DOHH2 (cell line): ENCODE results near the gene ZNF608.

Experiments
- H3F3A ChIP-seq: fragments of 200-600 bp; sonication (generic), shearing (Covaris generic); 2 replicates; pipeline ENCODE4 v1.6.0; 2016; ENCODE audit warnings: antibody characterized with exemption, mild to moderate bottlenecking; ENCODE audit not compliant: control insufficient read depth, insufficient read depth
- H3K27ac ChIP-seq: fragments of 200-600 bp; sonication (generic); 2 replicates; pipeline ENCODE4 v1.5.1; 2014; ENCODE audit warnings: low read depth, mild to moderate bottlenecking, low read length, moderate library complexity
- H3K27me3 ChIP-seq: fragments of 200-600 bp; sonication (generic); 2 replicates; pipeline ENCODE4 v1.6.1; 2014; ENCODE audit warnings: mild to moderate bottlenecking, low read length, mixed read lengths; ENCODE audit not compliant: control insufficient read depth
- H3K36me3 ChIP-seq: fragments of 200-600 bp; sonication (generic); 2 replicates; pipeline ENCODE4 v1.6.1; 2014; ENCODE audit warnings: mild to moderate bottlenecking, low read length, moderate library complexity, mixed read lengths; ENCODE audit not compliant: control insufficient read depth
- H3K4me1 ChIP-seq: fragments of 200-600 bp; sonication (generic); 2 replicates; pipeline ENCODE4 v1.6.1; 2014; ENCODE audit warnings: mild to moderate bottlenecking, low read length, mixed read lengths; ENCODE audit not compliant: control insufficient read depth
- H3K4me2 ChIP-seq: fragments of 200-600 bp; sonication (generic); 2 replicates; pipeline ENCODE4 v1.6.0; 2014; ENCODE audit warnings: mild to moderate bottlenecking, low read length, moderate library complexity
- H3K4me3 ChIP-seq: fragments of 200-600 bp; sonication (generic); 2 replicates; pipeline ENCODE4 v1.5.1; 2014; ENCODE audit warnings: mild to moderate bottlenecking, low read length, mixed read lengths
- H3K79me2 ChIP-seq: fragments of 200-600 bp; sonication (generic); 2 replicates; pipeline ENCODE4 v1.6.1; 2014; ENCODE audit warnings: mild to moderate bottlenecking, low read length, mixed read lengths; ENCODE audit not compliant: control insufficient read depth
- H3K9me2 ChIP-seq: fragments of 200-600 bp; sonication (generic); replicated peaks from 2 replicates; pipeline ENCODE4 v1.6.1; 2014; ENCODE audit warnings: mild to moderate bottlenecking, low read length, mixed read lengths; ENCODE audit not compliant: control insufficient read depth
- H3K9me3 ChIP-seq: fragments of 200-600 bp; sonication (generic); 2 replicates; pipeline ENCODE4 v1.6.1; 2014; ENCODE audit warnings: antibody characterized with exemption, low read length, mixed read lengths; ENCODE audit not compliant: control insufficient read depth, insufficient read depth
- H4K20me1 ChIP-seq: fragments of 200-600 bp; sonication (generic); 2 replicates; pipeline ENCODE4 v1.6.0; 2014; ENCODE audit warnings: low read depth, mild to moderate bottlenecking, antibody characterized with exemption, low read length, moderate library complexity; ENCODE audit not compliant: control insufficient read depth, insufficient read depth
- EZH2phosphoT487 ChIP-seq: fragments of 200-600 bp; sonication (generic); IDR thresholded peaks from 2 replicates; pipeline ENCODE4 v1.6.1; 2017; ENCODE audit warnings: borderline replicate concordance, mild to moderate bottlenecking, antibody characterized with exemption, low read length, moderate library complexity, mixed read lengths
- TF ChIP-seq, protein P1 (sequence below): fragments of 200-600 bp; sonication (generic); IDR thresholded peaks from one replicate; pipeline ENCODE4 v1.5.1; 2014; ENCODE audit warnings: antibody characterized with exemption, mild to moderate bottlenecking, low read depth, low read length; ENCODE audit not compliant: poor library complexity, severe bottlenecking

ZNF608 gene

DNA sequence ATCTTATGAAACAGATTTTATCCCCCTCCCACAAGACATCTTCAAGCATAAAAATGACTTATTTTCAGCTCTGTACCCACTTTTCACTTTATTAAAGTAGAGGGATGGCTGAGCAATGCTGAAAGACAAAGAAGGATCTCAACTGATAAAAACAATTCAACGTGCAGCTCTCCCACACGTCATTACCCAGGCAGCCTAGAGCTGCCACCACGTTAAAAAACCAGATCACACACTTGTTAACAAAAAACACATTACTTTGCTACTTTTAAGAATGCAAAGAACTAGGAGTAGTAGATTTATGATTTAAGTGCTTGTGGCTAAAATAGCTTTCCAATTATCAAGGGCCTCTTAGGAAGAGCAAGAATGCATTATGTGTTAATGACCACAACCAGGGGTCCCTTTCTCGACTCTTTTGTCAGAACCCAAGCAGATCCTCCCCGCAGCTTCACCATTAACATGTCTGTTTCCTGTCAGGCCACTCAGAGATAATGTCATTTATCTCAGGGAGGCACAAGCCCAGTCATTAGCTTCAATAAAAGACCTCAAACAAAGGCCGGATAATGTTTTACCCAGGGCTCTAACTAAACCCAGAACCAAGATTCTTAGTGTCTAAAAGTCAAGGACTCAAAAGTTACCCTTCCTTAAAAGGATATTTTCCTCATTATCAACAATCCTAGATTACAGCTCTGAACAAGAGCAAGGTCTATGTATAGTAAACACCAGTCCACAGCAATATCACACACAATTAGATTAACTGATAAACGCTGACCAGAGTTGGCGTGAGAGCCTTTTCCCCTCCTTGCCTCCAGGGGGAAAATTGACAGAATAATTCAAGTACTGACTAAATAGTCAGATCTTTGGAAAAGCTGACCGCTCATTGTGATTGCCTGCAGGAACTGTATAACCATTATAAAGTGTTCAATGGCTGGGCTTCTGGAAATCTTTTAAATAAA is 7.5 kb downstream of the ZNF608 start:
- Histone ChIP-seq H3K27me3 (no peaks in the 10 kb centered on the region), H3K4me2 (peak overlapping the region; percentile 75), H3K79me2 (peaks cover 95% of the 10 kb centered on the region), H3F3A (peaks cover 40% of the 10 kb centered on the region), H3K9me2 (no peaks in the 10 kb centered on the region), H3K36me3 (peaks cover 9% of the 10 kb centered on the region; the same call in 1 of the 2 replicates), H3K4me1 (peaks cover 98% of the 10 kb centered on the region), H3K27ac (peak overlapping the region; percentile 98), H4K20me1 (no peaks in the 10 kb centered on the region), H3K4me3 (peak overlapping the region; percentile 77), H3K9me3 (no peaks in the 10 kb centered on the region)
- TF ChIP-seq, protein P1, sequence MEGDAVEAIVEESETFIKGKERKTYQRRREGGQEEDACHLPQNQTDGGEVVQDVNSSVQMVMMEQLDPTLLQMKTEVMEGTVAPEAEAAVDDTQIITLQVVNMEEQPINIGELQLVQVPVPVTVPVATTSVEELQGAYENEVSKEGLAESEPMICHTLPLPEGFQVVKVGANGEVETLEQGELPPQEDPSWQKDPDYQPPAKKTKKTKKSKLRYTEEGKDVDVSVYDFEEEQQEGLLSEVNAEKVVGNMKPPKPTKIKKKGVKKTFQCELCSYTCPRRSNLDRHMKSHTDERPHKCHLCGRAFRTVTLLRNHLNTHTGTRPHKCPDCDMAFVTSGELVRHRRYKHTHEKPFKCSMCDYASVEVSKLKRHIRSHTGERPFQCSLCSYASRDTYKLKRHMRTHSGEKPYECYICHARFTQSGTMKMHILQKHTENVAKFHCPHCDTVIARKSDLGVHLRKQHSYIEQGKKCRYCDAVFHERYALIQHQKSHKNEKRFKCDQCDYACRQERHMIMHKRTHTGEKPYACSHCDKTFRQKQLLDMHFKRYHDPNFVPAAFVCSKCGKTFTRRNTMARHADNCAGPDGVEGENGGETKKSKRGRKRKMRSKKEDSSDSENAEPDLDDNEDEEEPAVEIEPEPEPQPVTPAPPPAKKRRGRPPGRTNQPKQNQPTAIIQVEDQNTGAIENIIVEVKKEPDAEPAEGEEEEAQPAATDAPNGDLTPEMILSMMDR, result peak; percentile 42
- TF ChIP-seq EZH2phosphoT487, result no peak

DNA sequence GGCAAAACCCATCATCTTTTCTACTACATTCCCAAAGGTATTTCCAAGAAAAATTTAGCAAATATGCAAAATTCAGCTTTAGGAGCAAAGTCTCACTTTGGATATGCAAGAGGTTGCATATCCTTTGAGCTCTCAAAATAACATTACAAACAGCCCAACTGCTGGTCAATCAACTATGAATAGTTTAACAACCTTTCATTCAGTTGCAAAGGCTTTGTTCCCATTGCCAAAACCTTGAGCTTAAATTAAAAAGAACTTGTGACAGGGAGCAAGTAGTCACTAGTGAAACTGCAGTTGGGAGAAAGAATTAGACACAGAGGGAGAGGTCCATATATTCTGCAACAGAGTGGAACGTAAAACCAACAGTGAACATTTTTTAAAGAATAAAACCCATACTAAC is 8.8 kb downstream of the ZNF608 start:
- H3K4me3 ChIP-seq, result peak overlapping the region; percentile 77
- H3K4me1 ChIP-seq, result peaks cover 100% of the 10 kb centered on the region
- TF ChIP-seq, protein P1, result no peak
- no peaks in the 10 kb centered on the region for H3K27me3 ChIP-seq
- H4K20me1 ChIP-seq, result no peaks in the 10 kb centered on the region
- H3K79me2 ChIP-seq, result peaks cover 95% of the 10 kb centered on the region
- peaks cover 5% of the 10 kb centered on the region; the same call in 1 of the 2 replicates for H3K36me3 ChIP-seq
- no peaks in the 10 kb centered on the region for H3K9me2 ChIP-seq
- peaks cover 42% of the 10 kb centered on the region for H3F3A ChIP-seq
- H3K27ac ChIP-seq, result peak overlapping the region; percentile 98
- H3K4me2 ChIP-seq, result peak overlapping the region; percentile 75
- no peaks in the 10 kb centered on the region for H3K9me3 ChIP-seq

DNA sequence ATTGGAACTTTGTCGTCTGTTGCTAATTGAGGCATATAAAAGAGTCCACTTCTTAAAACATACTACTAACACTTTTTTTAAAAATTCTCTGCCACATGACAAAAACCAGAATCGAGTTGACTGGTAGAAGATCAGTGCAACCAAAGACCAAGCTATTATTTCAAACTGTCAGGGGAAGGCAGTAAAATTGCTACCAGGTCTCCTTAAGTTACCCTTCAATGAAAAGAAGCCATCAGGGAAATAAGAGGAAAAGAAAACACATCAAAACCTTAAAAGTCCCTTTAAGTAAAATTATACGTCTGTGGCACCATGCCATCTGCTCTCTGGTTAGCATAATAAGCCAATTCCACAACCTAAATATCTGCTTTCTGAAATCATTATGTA is 9.6 kb downstream of the ZNF608 start:
- Histone ChIP-seq H3K4me1 (peaks cover 100% of the 10 kb centered on the region), H3K27me3 (no peaks in the 10 kb centered on the region), H3F3A (peaks cover 45% of the 10 kb centered on the region), H3K79me2 (peaks cover 95% of the 10 kb centered on the region), H3K4me2 (peak overlapping the region; percentile 75), H4K20me1 (no peaks in the 10 kb centered on the region), H3K27ac (peak overlapping the region; percentile 98), H3K9me3 (no peaks in the 10 kb centered on the region), H3K36me3 (peaks cover 2% of the 10 kb centered on the region; the same call in 1 of the 2 replicates), H3K4me3 (peak overlapping the region; percentile 77), H3K9me2 (no peaks in the 10 kb centered on the region)
- TF ChIP-seq, protein P1, result no peak
- TF ChIP-seq EZH2phosphoT487, result no peak
